ENCODE results near the gene ZNF598. TPM values are rescaled to one million over a fixed set of nuclear protein-coding genes. Genes with fewer than 3 reads are reported as not detected.

The ZNF598 gene
- total and polyA plus RNA-seq, 10 of the 15 experiments (the other 5 are each of a cell fraction or from before 2014, with no cell fraction given), result 0.08 to 74.0 (median 14.4) TPM

GRCh38 chr16:2040787-2041522 lies 31.3 kb upstream of the ZNF598 start (continued):
- no peak for TF ChIP-seq PRDM15 (CRISPR knock-in tag; IDR thresholded peaks at IDR 0.05)
- TF ChIP-seq IKZF2 (IDR thresholded peaks at IDR 0.05), result no peak
- TF ChIP-seq TAF1 (IDR thresholded peaks at IDR 0.05; ENCODE audit: borderline replicate concordance, low read depth, low read length), result no peak
- no peak for TF ChIP-seq KLF5 (IDR thresholded peaks at IDR 0.05; ENCODE audit: partially characterized antibody)

- SMC1A ChIA-PET (ENCODE audit: uncharacterized antibody, unreplicated experiment), result no interaction called here
- in situ Hi-C loops (cut with MboI), result no loop called here
- Histone ChIP-seq H2AFZ (ENCODE audit: control insufficient read depth, low read depth, low read length) (no peak overlapping the region), H4K20me1 (ENCODE audit: control insufficient read depth, insufficient read depth) (no peaks in the 10 kb centered on the region), H3K36me3 (ENCODE audit: control insufficient read depth in 2 of 2, insufficient read depth in 2 of 2, low read length in 1 of 2) (peaks cover 0 to 1% of the 10 kb centered on the region in 2 experiments; a peak in 2 of 4 replicates), H3K4me3 (no peak overlapping the region), H3K27ac (ENCODE audit: control insufficient read depth, insufficient read depth) (no peak overlapping the region), H3K4me2 (ENCODE audit: control insufficient read depth, insufficient read depth) (no peak overlapping the region), H3K9ac (ENCODE audit: control insufficient read depth, insufficient read depth, low read length) (no peak overlapping the region), H3K9me3 (replicated peaks; ENCODE audit: control insufficient read depth, insufficient read depth, low read length) (no peaks in the 10 kb centered on the region), H3K27me3 (replicated peaks in 1 of 2; ENCODE audit: control insufficient read depth in 2 of 2, insufficient read depth in 2 of 2, low read length in 1 of 2) (no peaks in the 10 kb centered on the region), H3K79me2 (ENCODE audit: control insufficient read depth, insufficient read depth, low read length) (no peaks in the 10 kb centered on the region), H3K4me1 (ENCODE audit: control insufficient read depth, insufficient read depth, low read length) (peaks cover 18% of the 10 kb centered on the region)
- no peak for TF ChIP-seq TARDBP (IDR thresholded peaks at IDR 0.05; ENCODE audit: borderline replicate concordance)
- no peak for TF ChIP-seq ZBTB4 (CRISPR knock-in tag; IDR thresholded peaks at IDR 0.05)
- TF ChIP-seq SMARCA5 (IDR thresholded peaks at IDR 0.05), result no peak
- no TSS peak for BruUV-seq (replicated peaks)
- RAD21 ChIA-PET (ENCODE audit: unreplicated experiment), result no interaction called here
- POLR2A ChIA-PET, result no interaction called here
- ATAC-seq, result no peak
- no peak for DNase-seq (ENCODE audit: low read depth, low spot score)
- CTCF ChIA-PET, result no interaction called here
- intact Hi-C loops (cut with micrococcal nuclease; ENCODE audit: unreplicated experiment), result no loop called here
- FAIRE-seq, result no peak
- 82% methylated on average over 24 of the region's 24 CpGs for WGBS (ENCODE audit: insufficient coverage, insufficient replicate concordance, low lambda C conversion rate, missing lambda C conversion rate)
These were observed 30.6 kb upstream of the ZNF598 start for GRCh38 chr16:2040041-2040786.
